GM12878 (cell line): ENCODE measurements around the gene EDN2. TPM values are rescaled to one million over a fixed set of nuclear protein-coding genes. Genes with fewer than 3 reads are reported as not detected.

Experiments used
- ATAC-seq: fragments of 200-7000 bp; cut with Tn5 transposase; 3 replicates; pipeline ENCODE4 v1.9.1; 2020; ENCODE audit warnings: mild to moderate bottlenecking, moderate library complexity
- BruUV-seq: library from RNA; stranded (reverse); fragments of 400-500 nt; replicated peaks from 2 replicates; lab custom pipeline; 2021; lab: Mats Ljungman, UMichigan
- CTCF ChIA-PET: fragments of 300-600 bp; sonication (Branson Sonifier 250); formaldehyde crosslinking; extraction: SDS; loops from one replicate; lab custom pipeline; 2021; ENCODE audit warnings: inconsistent platforms; lab: Yijun Ruan, JAX
- POLR2A ChIA-PET: fragments of 350-600 bp; formaldehyde crosslinking; extraction: SDS; loops from one replicate; lab custom pipeline; 2021; ENCODE audit warnings: inconsistent platforms; lab: Charles Lee
- RAD21 ChIA-PET: fragments of 300-600 bp; sonication (Branson Sonifier 250); formaldehyde crosslinking; loops from one replicate; lab custom pipeline; 2023; ENCODE audit warnings: antibody characterized with exemption; ENCODE audit not compliant: unreplicated experiment; lab: Charles Lee
- SMC1A ChIA-PET: fragments of 300-600 bp; sonication (Branson Sonifier 250); formaldehyde crosslinking; loops from one replicate; lab custom pipeline; 2023; ENCODE audit not compliant: unreplicated experiment, uncharacterized antibody; lab: Charles Lee
- DNase-seq: peaks from one replicate; pipeline ENCODE4 v3.0.0-alpha.2; 2011; ENCODE audit warnings: low read depth, low spot score
- FAIRE-seq: peaks from 3 replicates; lab custom pipeline; 2011; peaks lifted over from hg19 to GRCh38; lab: Jason Lieb, UNC
- H2AFZ ChIP-seq: 2 replicates; pipeline ENCODE4 v1.6.0; 2011; ENCODE audit warnings: low read depth, low read length, control low read depth; ENCODE audit not compliant: control insufficient read depth
- H3K27ac ChIP-seq: 2 replicates; pipeline ENCODE4 v1.5.1; 2011; ENCODE audit warnings: control low read depth; ENCODE audit not compliant: control insufficient read depth, insufficient read depth
- H3K27me3 ChIP-seq, 2 experiments: replicated peaks in 1 of 2; 2 replicates each; pipeline versions ENCODE4 v1.6.0 to v1.6.1; 2011; ENCODE audit warnings: low read length in 1 of 2; ENCODE audit not compliant: control insufficient read depth in 2 of 2, insufficient read depth in 2 of 2
- H3K36me3 ChIP-seq, 2 experiments: 2 replicates each; pipeline ENCODE4 v1.5.1; 2011; ENCODE audit warnings: low read length in 1 of 2; ENCODE audit not compliant: control insufficient read depth in 2 of 2, insufficient read depth in 2 of 2
- H3K4me1 ChIP-seq: 2 replicates; pipeline ENCODE4 v1.6.1; 2011; ENCODE audit warnings: mild to moderate bottlenecking, low read length, moderate library complexity, mixed read lengths; ENCODE audit not compliant: control insufficient read depth, insufficient read depth
- H3K4me2 ChIP-seq: 2 replicates; pipeline ENCODE4 v1.6.0; 2011; ENCODE audit warnings: control low read depth; ENCODE audit not compliant: control insufficient read depth, insufficient read depth
- H3K4me3 ChIP-seq: fragments of 200-600 bp; sonication (generic); 2 replicates; pipeline ENCODE4 v1.5.1; 2016
- H3K79me2 ChIP-seq: 2 replicates; pipeline ENCODE4 v1.6.0; 2011; ENCODE audit warnings: low read length; ENCODE audit not compliant: control insufficient read depth, insufficient read depth
- H3K9ac ChIP-seq: 2 replicates; pipeline ENCODE4 v1.8.0; 2011; ENCODE audit warnings: low read length, control low read depth, mixed read lengths; ENCODE audit not compliant: control insufficient read depth, insufficient read depth
- H3K9me3 ChIP-seq: replicated peaks from 3 replicates; pipeline ENCODE4 v1.5.1; 2011; ENCODE audit warnings: mild to moderate bottlenecking, low read length; ENCODE audit not compliant: control insufficient read depth, insufficient read depth
- H4K20me1 ChIP-seq: 2 replicates; pipeline ENCODE4 v1.6.0; 2011; ENCODE audit not compliant: control insufficient read depth, insufficient read depth
- BACH1 ChIP-seq: fragments of 450-650 bp; IDR thresholded peaks from 2 replicates; pipeline ENCODE4 v1.6.1; 2017; ENCODE audit warnings: mild to moderate bottlenecking, borderline replicate concordance
- NR2C2 ChIP-seq: IDR thresholded peaks from 2 replicates; pipeline ENCODE4 v1.6.1; 2011; ENCODE audit warnings: borderline replicate concordance, low read depth; ENCODE audit not compliant: control insufficient read depth, insufficient read length
- SMC3 ChIP-seq: IDR thresholded peaks from 2 replicates; pipeline ENCODE4 v1.6.1; 2011; ENCODE audit warnings: low read length, improper control_type of control experiment, borderline replicate concordance
- TCF12 ChIP-seq: IDR thresholded peaks from 2 replicates; pipeline ENCODE4 v1.6.1; 2011; ENCODE audit warnings: low read depth, mild to moderate bottlenecking, low read length
- ZBTB33 ChIP-seq: fragments of 450-650 bp; IDR thresholded peaks from 2 replicates; pipeline ENCODE4 v1.6.1; 2017; ENCODE audit warnings: mild to moderate bottlenecking
- WGBS: methylation state at CpG from one replicate; pipeline ENCODE4 v1.1.6; 2016; ENCODE audit warnings: low lambda C conversion rate; ENCODE audit not compliant: insufficient replicate concordance, insufficient coverage; ENCODE audit errors: missing lambda C conversion rate; 5-methylcytosine and 5-hydroxymethylcytosine counted together
- in situ Hi-C: fragments of 300-500 bp; cut with MboI; formaldehyde crosslinking; loops from 9 replicates; pipeline ENCODE4 v1.14.3; 2018; ENCODE audit warnings: mixed read lengths
- intact Hi-C: fragments of 100-400 bp; cut with micrococcal nuclease; formaldehyde crosslinking; loops from one replicate; pipeline ENCODE4 v1.14.2; 2022; ENCODE audit not compliant: unreplicated experiment
- polyA plus RNA-seq, 11 experiments: library from polyadenylated mRNA; depleted of rRNA in 4 of 11; unstranded in 6 of 11; stranded (reverse) in 5 of 11; fragments of >200 nt; fragmentation: Nextera tagmentation in 4 of 11; fragmentation: Illumina TruSeq in 1 of 11; extraction: Ambion mirVana in 4 of 11; extraction: Trizol in 1 of 11; gene quantifications; 1 replicate in 1 of 11; 2 replicates in 10 of 11; pipeline versions ENCODE4 v1.2.1 to v1.2.3, GENCODE V29; 2011 to 2016; ENCODE audit warnings: inconsistent platforms in 2 of 11, missing spikeins in 2 of 11, low read depth in 1 of 11
- total RNA-seq, 4 experiments: library from RNA; depleted of rRNA in 3 of 4; stranded (reverse); fragments of >200 nt in 3 of 4; fragmentation: Illumina TruSeq in 1 of 4; extraction: Trizol in 1 of 4; gene quantifications; 2 replicates each; pipeline versions ENCODE4 v1.2.1 to v1.2.3, GENCODE V29; 2013 to 2021

EDN2 gene
- total and polyA plus RNA-seq, 10 of the 15 experiments (the other 5 are each of a cell fraction or from before 2014, with no cell fraction given): 0.11 to 1.5 (median 0.43) TPM; not detected in 1

- TF ChIP-seq NR2C2 (no peak), BACH1 (no peak), SMC3 (no peak)
Observed at GRCh38 chr1:41431490-41432350, 52.8 kb downstream of the EDN2 start (continued).

GRCh38 chr1:41430582-41430981, 53.9 kb downstream of the EDN2 start:
- 50% methylated on average over 4 of the region's 4 CpGs for WGBS
- FAIRE-seq: no peak

More at GRCh38 chr1:41430582-41430981, 53.9 kb downstream of the EDN2 start:
- ChIA-PET RAD21 (interaction anchor here (4.0 kb wide), 1 partner anchor 13 kb away, joined by 13 read pairs; no protein-coding TSS in a partner anchor), SMC1A (interaction anchor here (2.0 to 2.4 kb wide), 2 partner anchors 12 to 147 kb away, joined by 10 to 11 read pairs; no protein-coding TSS in a partner anchor), CTCF (interaction anchor here (0.6 to 1.9 kb wide), 7 partner anchors 12 to 163 kb away, joined by 3 to 6 read pairs (median 4); no protein-coding TSS in a partner anchor)
- intact Hi-C loops: loop anchor here (5.0 kb wide), 1 partner anchor 148 kb away; no protein-coding TSS in a partner anchor
- Histone ChIP-seq H4K20me1 (no peaks in the 10 kb centered on the region), H3K27me3 (peaks cover 0 to 3% of the 10 kb centered on the region in 2 experiments; a peak in 2 of 4 replicates)
- no peak for DNase-seq
- TF ChIP-seq TCF12 (no peak), ZBTB33 (no peak)
- TF ChIP-seq, all 136 proteins: peak for 0
- Histone ChIP-seq H3K79me2 (no peaks in the 10 kb centered on the region), H3K4me2 (no peak overlapping the region), H3K36me3 (no peaks in the 10 kb centered on the region), H3K4me1 (no peaks in the 10 kb centered on the region), H3K27ac (no peak overlapping the region), H2AFZ (no peak overlapping the region), H3K9me3 (no peaks in the 10 kb centered on the region), H3K9ac (no peak overlapping the region), H3K4me3 (no peak overlapping the region)
- in situ Hi-C loops: loop anchor here (5.0 kb wide), 1 partner anchor 163 kb away; no protein-coding TSS in a partner anchor
- POLR2A ChIA-PET: no interaction called here
- ATAC-seq: no peak
- no TSS peak for BruUV-seq
